Hematopoietic multipotent progenitor cell treated with erythropoietin and hydrocortisone succinate and interleukin-3 and kit ligand, for 15 days (in vitro differentiated cells): ENCODE data around the gene ANXA11.

Experiments
- DNase-seq: peaks from one replicate; pipeline ENCODE4 v3.0.0-alpha.2; 2015; ENCODE audit warnings: low spot score

ANXA11 gene

GRCh38 chr10:80165173-80165572 lies 40.2 kb downstream of the ANXA11 start:
- DNase-seq: no peak

- DNase-seq: no peak
Observed at GRCh38 chr10:80164596-80164995, 40.7 kb downstream of the ANXA11 start.

- no peak for DNase-seq
Observed at GRCh38 chr10:80163741-80164341, 41.5 kb downstream of the ANXA11 start.

GRCh38 chr10:80161321-80162083 lies 43.8 kb downstream of the ANXA11 start:
- DNase-seq: no peak

GRCh38 chr10:80160361-80161320 lies 44.7 kb downstream of the ANXA11 start:
- no peak for DNase-seq

GRCh38 chr10:80159166-80159873 lies 46.0 kb downstream of the ANXA11 start:
- no peak for DNase-seq

GRCh38 chr10:80158598-80159127 lies 46.7 kb downstream of the ANXA11 start:
- DNase-seq: no peak

GRCh38 chr10:80158126-80158525 lies 47.2 kb downstream of the ANXA11 start:
- DNase-seq: no peak

- no peak for DNase-seq
Observed at GRCh38 chr10:80157561-80157960, 47.8 kb downstream of the ANXA11 start.

GRCh38 chr10:80156216-80156615 lies 49.1 kb downstream of the ANXA11 start:
- no peak for DNase-seq

GRCh38 chr10:80155696-80156215 lies 49.6 kb downstream of the ANXA11 start:
- no peak for DNase-seq

GRCh38 chr10:80154978-80155695 lies 50.2 kb downstream of the ANXA11 start:
- no peak for DNase-seq

GRCh38 chr10:80154626-80154977 lies 50.7 kb downstream of the ANXA11 start:
- no peak for DNase-seq

GRCh38 chr10:80153460-80153859 lies 51.9 kb downstream of the ANXA11 start:
- no peak for DNase-seq

GRCh38 chr10:80152820-80153219 lies 52.5 kb downstream of the ANXA11 start:
- DNase-seq: no peak

GRCh38 chr10:80150172-80150571 lies 55.2 kb downstream of the ANXA11 start:
- DNase-seq: no peak

GRCh38 chr10:80149123-80149522 lies 56.2 kb downstream of the ANXA11 start:
- DNase-seq: no peak

GRCh38 chr10:80148166-80148805 lies 57.1 kb downstream of the ANXA11 start:
- no peak for DNase-seq

- no peak for DNase-seq
Observed at GRCh38 chr10:80146918-80147317, 58.4 kb downstream of the ANXA11 start.
